IPS-18a (cell line): ENCODE data around the gene GNB1L.

Experiments
- H3K27ac ChIP-seq: one replicate; pipeline ENCODE4 v1.5.1; 2013; ENCODE audit warnings: low read length
- H3K27me3 ChIP-seq: one replicate; pipeline ENCODE4 v1.6.1; 2013; ENCODE audit warnings: mild to moderate bottlenecking, low read length; ENCODE audit not compliant: control insufficient read depth, insufficient read depth
- H3K36me3 ChIP-seq: one replicate; pipeline ENCODE4 v1.6.1; 2013; ENCODE audit warnings: low read depth, low read length; ENCODE audit not compliant: control insufficient read depth
- H3K4me1 ChIP-seq: one replicate; pipeline ENCODE4 v1.6.1; 2013; ENCODE audit warnings: low read depth, low read length; ENCODE audit not compliant: control insufficient read depth
- H3K4me3 ChIP-seq: one replicate; pipeline ENCODE4 v1.5.1; 2013; ENCODE audit warnings: low read length
- H3K9ac ChIP-seq: one replicate; pipeline ENCODE4 v1.6.1; 2013; ENCODE audit warnings: mild to moderate bottlenecking, low read length, moderate library complexity
- H3K9me3 ChIP-seq: one replicate; pipeline ENCODE4 v1.6.1; 2013; ENCODE audit warnings: low read depth, low read length; ENCODE audit not compliant: control insufficient read depth

GNB1L gene

DNA sequence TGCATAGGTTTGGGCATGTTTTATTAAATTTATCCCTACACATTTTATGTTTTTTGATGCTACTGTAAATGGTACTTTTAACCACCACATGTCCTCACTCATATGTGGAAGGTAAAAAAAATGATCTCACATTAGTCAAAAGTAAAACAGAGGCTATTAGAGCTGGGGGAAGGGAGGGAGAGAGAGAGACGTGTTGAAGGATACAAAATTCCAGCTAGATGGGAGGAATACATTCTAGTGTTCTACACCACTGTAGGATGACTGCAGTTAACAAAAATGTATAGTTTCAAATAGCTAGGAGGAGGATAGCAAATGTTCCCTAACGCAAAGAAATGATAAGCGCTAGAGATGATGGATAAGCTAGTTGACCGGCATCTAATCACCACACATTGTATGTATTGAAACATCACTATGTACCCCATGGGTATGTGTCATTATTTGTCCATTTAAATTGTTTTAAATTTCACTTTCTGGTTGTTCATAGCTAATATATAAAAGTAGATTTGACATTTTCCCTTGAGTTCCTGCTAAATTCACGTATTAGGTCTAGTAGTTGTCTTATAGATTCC is 9.9 kb upstream of the GNB1L start:
- no peak overlapping the region for H3K9ac ChIP-seq
- H3K27ac ChIP-seq: no peak overlapping the region
- no peaks in the 10 kb centered on the region for H3K36me3 ChIP-seq
- no peaks in the 10 kb centered on the region for H3K4me1 ChIP-seq
- no peaks in the 10 kb centered on the region for H3K27me3 ChIP-seq
- no peak overlapping the region for H3K4me3 ChIP-seq
- no peaks in the 10 kb centered on the region for H3K9me3 ChIP-seq

GRCh38 chr22:19863571-19863970 is 8.9 kb upstream of the GNB1L start:
- H3K36me3 ChIP-seq: no peaks in the 10 kb centered on the region
- H3K4me1 ChIP-seq: no peaks in the 10 kb centered on the region
- H3K4me3 ChIP-seq: no peak overlapping the region
- no peaks in the 10 kb centered on the region for H3K27me3 ChIP-seq
- no peak overlapping the region for H3K27ac ChIP-seq
- H3K9me3 ChIP-seq: no peaks in the 10 kb centered on the region
- no peak overlapping the region for H3K9ac ChIP-seq

DNA sequence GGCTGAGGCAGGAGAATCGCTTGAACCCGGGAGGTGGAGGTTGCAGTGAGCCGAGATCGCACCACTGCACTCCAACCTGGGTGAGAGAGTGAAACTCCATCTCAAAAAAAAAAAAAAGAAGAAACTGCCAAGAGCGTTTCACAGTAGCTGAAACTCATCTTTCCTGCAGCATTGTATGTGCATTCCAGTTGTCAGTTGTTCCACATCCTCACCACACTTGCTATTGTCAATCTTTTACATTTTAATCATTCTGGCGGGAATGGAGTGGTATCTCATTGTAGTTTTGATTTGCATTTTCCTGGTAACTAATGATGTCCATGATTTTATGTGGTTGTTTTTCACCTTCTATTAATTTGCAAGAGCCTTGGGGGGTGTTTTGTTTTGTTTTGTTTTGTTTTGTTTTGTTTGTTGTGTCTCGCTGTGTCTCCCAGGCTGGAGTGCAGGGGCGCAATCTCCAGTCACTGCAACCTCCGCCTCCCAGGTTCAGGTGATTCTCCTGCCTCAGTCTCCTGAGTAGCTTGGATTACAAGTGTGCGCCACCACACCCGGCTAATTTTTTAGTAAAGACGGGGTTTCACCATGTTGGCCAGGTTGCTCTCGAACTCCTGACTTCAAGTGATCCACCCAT is 8.1 kb upstream of the GNB1L start:
- Histone ChIP-seq H3K27ac (no peak overlapping the region), H3K36me3 (no peaks in the 10 kb centered on the region), H3K4me3 (no peak overlapping the region), H3K27me3 (no peaks in the 10 kb centered on the region), H3K9me3 (no peaks in the 10 kb centered on the region), H3K9ac (no peak overlapping the region), H3K4me1 (peaks cover 6% of the 10 kb centered on the region)

GRCh38 chr22:19859861-19860510 is 5.3 kb upstream of the GNB1L start:
- Histone ChIP-seq H3K9me3 (no peaks in the 10 kb centered on the region), H3K9ac (no peak overlapping the region), H3K27me3 (no peaks in the 10 kb centered on the region), H3K4me3 (no peak overlapping the region), H3K36me3 (no peaks in the 10 kb centered on the region), H3K27ac (no peak overlapping the region), H3K4me1 (peaks cover 13% of the 10 kb centered on the region)

- Histone ChIP-seq H3K4me1 (peaks cover 19% of the 10 kb centered on the region), H3K27me3 (no peaks in the 10 kb centered on the region)
Observed at GRCh38 chr22:19857382-19857781, 2.7 kb upstream of the GNB1L start.

GRCh38 chr22:19855504-19856409 is 1.1 kb upstream of the GNB1L start:
- H3K36me3 ChIP-seq: peaks cover 12% of the 10 kb centered on the region
- peak overlapping the region; percentile 79 for H3K4me3 ChIP-seq
- peak overlapping the region; percentile 81 for H3K9ac ChIP-seq
- no peaks in the 10 kb centered on the region for H3K27me3 ChIP-seq
- H3K27ac ChIP-seq: no peak overlapping the region
- no peaks in the 10 kb centered on the region for H3K9me3 ChIP-seq
- H3K4me1 ChIP-seq: peaks cover 19% of the 10 kb centered on the region

More at GRCh38 chr22:19857382-19857781, 2.7 kb upstream of the GNB1L start:
- Histone ChIP-seq H3K36me3 (no peaks in the 10 kb centered on the region), H3K27ac (no peak overlapping the region), H3K9me3 (no peaks in the 10 kb centered on the region), H3K4me3 (no peak overlapping the region), H3K9ac (no peak overlapping the region)

DNA sequence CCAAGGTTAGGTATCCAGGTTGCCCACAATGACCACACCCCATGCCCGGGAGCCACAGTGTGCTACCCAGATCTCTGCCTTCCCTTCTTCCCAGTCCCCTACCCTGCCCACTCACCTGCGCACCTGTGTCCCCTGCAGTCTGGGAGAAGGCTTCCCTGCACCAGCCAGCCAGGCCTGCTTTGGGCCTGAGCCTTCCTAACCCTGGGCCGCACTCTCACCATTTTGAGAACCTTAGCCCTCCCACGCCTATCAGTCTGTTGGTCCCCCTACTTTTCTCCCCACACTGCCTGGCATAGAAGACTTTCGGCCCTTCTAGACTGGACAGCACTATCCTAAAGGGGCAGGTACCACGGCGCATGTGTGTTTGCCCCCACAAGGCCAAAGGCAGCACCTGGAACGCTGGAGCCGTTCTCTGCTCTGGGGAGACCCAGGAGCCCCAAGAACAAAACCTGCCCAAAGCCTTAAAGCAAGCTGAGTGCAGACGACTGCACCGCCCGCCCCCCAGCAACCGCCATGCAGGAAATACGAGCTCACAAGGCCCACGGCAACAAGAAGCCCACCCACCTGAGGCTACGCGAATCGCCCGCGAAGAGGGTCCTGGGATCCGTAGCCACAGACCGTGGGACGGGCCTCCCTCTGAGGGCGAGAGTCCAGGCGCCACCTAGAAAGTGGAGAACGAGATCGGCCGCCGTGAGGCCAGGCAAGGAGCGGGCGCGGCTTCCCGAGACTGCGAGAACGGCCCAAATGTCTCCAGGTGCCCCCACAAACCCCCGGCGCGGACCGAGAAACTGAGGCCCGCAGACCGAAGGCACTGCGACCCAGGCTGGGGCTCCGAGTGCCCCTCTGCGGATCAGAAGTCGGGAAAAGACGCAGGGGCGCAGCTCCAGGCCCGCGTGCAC is 546 bp downstream of the GNB1L start:
- Histone ChIP-seq H3K36me3 (peaks cover 21% of the 10 kb centered on the region), H3K9me3 (no peaks in the 10 kb centered on the region), H3K27me3 (no peaks in the 10 kb centered on the region), H3K4me1 (peaks cover 19% of the 10 kb centered on the region), H3K9ac (peak overlapping the region; percentile 81), H3K27ac (peak overlapping the region; percentile 49), H3K4me3 (peak overlapping the region; percentile 79)

- no peaks in the 10 kb centered on the region for H3K27me3 ChIP-seq
- H3K4me3 ChIP-seq: peak overlapping the region; percentile 79
- H3K4me1 ChIP-seq: peaks cover 17% of the 10 kb centered on the region
- H3K36me3 ChIP-seq: peaks cover 21% of the 10 kb centered on the region
- no peak overlapping the region for H3K27ac ChIP-seq
- peak overlapping the region; percentile 81 for H3K9ac ChIP-seq
- H3K9me3 ChIP-seq: no peaks in the 10 kb centered on the region
Observed at GRCh38 chr22:19853058-19853878, 1.4 kb downstream of the GNB1L start.

- no peak overlapping the region for H3K9ac ChIP-seq
- no peaks in the 10 kb centered on the region for H3K27me3 ChIP-seq
- no peaks in the 10 kb centered on the region for H3K9me3 ChIP-seq
- H3K27ac ChIP-seq: no peak overlapping the region
- peaks cover 11% of the 10 kb centered on the region for H3K4me1 ChIP-seq
- H3K36me3 ChIP-seq: peaks cover 21% of the 10 kb centered on the region
- no peak overlapping the region for H3K4me3 ChIP-seq
Observed at GRCh38 chr22:19852177-19852781, 2.4 kb downstream of the GNB1L start.
